Liver (tissue), 3 donors: Measurements from ENCODE around the gene TINAGL1.

Experiments used
- CTCF ChIP-seq: fragments of 150-350 bp; IDR thresholded peaks from 2 replicates; pipeline ENCODE4 v1.5.1; 2017; ENCODE audit warnings: improper control_type of control experiment, low read depth, low read length; ENCODE audit not compliant: missing input control
- EGR1 ChIP-seq, 2 donors: IDR thresholded peaks; 2 replicates each; pipeline ENCODE4 v1.6.1; 2016 to 2018; ENCODE audit warnings: antibody characterized with exemption in 2 of 2, low read depth in 2 of 2
- GABPA ChIP-seq, 2 donors: IDR thresholded peaks in 1 of 2; conservative IDR thresholded peaks in 1 of 2; 2 replicates each; pipeline ENCODE4 v1.6.1; 2016; ENCODE audit warnings: antibody characterized with exemption in 2 of 2, mild to moderate bottlenecking in 1 of 2, moderate library complexity in 1 of 2
- REST ChIP-seq: IDR thresholded peaks from 2 replicates; pipeline ENCODE4 v1.6.1; 2016; ENCODE audit warnings: antibody characterized with exemption, mild to moderate bottlenecking
- TAF1 ChIP-seq: conservative IDR thresholded peaks from 2 replicates; pipeline ENCODE4 v1.6.1; 2016; ENCODE audit warnings: antibody characterized with exemption, mild to moderate bottlenecking
- YY1 ChIP-seq: IDR thresholded peaks from 2 replicates; pipeline ENCODE4 v1.6.1; 2016; ENCODE audit warnings: antibody characterized with exemption, mild to moderate bottlenecking
- donor health status: healthy.
- donor health status: healthy.

GRCh38 chr1:31596737-31597097 lies 20.4 kb downstream of the TINAGL1 start:
- no peak for TF ChIP-seq GABPA (IDR thresholded peaks at IDR 0.05 in 1 of 2, conservative IDR thresholded peaks at IDR 0.05 in 1 of 2)
- no peak for TF ChIP-seq CTCF
- no peak for TF ChIP-seq YY1
- TF ChIP-seq REST: no peak
- TF ChIP-seq TAF1: no peak
- TF ChIP-seq EGR1 (IDR thresholded peaks at IDR 0.05; ENCODE audit: low read depth in 2 of 2): no peak
